ENCODE measurements around the gene CHSY3.

The CHSY3 gene

DNA sequence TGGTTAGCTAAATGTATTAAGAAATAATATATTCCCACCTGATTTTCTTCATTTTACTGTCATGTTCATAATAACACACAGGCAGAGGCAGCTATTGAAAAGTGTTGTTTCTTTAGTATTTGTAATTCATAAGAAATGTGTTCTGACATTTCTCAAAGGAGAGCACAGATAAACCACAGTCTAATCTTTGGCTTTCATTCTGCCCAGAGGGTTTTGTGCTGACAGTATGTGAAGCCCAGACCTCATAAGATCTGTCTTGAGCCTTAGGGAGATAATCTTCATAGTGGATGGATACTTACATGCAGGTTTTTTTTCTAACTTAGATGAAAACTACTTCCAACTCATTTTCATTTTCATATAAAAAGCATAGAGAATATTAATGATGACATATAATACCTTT lies 206.1 kb downstream of the CHSY3 start:
- no peak overlapping the region for H3K27ac ChIP-seq
- no peak overlapping the region for H3K4me3 ChIP-seq (ENCODE audit: low read depth, low read length)
- H3K36me3 ChIP-seq (ENCODE audit: control insufficient read depth, insufficient read depth, low read length): no peaks in the 10 kb centered on the region
- no peaks in the 10 kb centered on the region for H3K9me3 ChIP-seq (ENCODE audit: control insufficient read depth, low read length)
- no peak overlapping the region for H3K9ac ChIP-seq
- H3K79me2 ChIP-seq: no peaks in the 10 kb centered on the region
- H3K4me2 ChIP-seq (ENCODE audit: low read length): no peak overlapping the region
- no peaks in the 10 kb centered on the region for H3K4me1 ChIP-seq
- no peak overlapping the region for H2AFZ ChIP-seq
- no peaks in the 10 kb centered on the region for H3K27me3 ChIP-seq (ENCODE audit: control insufficient read depth, insufficient read depth, low read length)
- TF ChIP-seq, protein P1, sequence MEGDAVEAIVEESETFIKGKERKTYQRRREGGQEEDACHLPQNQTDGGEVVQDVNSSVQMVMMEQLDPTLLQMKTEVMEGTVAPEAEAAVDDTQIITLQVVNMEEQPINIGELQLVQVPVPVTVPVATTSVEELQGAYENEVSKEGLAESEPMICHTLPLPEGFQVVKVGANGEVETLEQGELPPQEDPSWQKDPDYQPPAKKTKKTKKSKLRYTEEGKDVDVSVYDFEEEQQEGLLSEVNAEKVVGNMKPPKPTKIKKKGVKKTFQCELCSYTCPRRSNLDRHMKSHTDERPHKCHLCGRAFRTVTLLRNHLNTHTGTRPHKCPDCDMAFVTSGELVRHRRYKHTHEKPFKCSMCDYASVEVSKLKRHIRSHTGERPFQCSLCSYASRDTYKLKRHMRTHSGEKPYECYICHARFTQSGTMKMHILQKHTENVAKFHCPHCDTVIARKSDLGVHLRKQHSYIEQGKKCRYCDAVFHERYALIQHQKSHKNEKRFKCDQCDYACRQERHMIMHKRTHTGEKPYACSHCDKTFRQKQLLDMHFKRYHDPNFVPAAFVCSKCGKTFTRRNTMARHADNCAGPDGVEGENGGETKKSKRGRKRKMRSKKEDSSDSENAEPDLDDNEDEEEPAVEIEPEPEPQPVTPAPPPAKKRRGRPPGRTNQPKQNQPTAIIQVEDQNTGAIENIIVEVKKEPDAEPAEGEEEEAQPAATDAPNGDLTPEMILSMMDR (IDR thresholded peaks at IDR 0.05): no peak

DNA sequence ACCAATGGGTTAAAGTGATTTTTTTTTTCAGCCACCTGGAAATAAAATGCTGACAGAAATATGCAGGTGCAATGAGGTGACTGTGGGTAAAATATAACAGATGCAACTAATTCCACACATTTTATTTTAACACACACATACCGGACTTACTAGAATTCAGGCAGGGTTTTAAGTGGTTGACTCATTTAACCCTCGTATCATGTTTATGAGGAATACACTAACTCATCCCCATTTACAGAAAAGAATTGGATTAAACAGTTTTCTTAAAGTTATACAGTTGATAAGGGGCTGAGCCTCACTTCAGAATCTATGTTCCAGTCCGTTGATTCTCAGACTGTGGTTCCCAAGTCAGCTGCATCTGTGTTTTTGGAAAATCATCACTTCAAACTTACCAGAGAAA lies 207.5 kb downstream of the CHSY3 start:
- H3K4me3 ChIP-seq (ENCODE audit: low read depth, low read length): no peak overlapping the region
- no peaks in the 10 kb centered on the region for H3K36me3 ChIP-seq (ENCODE audit: control insufficient read depth, insufficient read depth, low read length)
- no peak overlapping the region for H3K4me2 ChIP-seq (ENCODE audit: low read length)
- no peak overlapping the region for H3K27ac ChIP-seq
- H3K9ac ChIP-seq: no peak overlapping the region
- no peaks in the 10 kb centered on the region for H3K27me3 ChIP-seq (ENCODE audit: control insufficient read depth, insufficient read depth, low read length)
- H2AFZ ChIP-seq: no peak overlapping the region
- TF ChIP-seq, protein P1 (IDR thresholded peaks at IDR 0.05): no peak
- no peaks in the 10 kb centered on the region for H3K9me3 ChIP-seq (ENCODE audit: control insufficient read depth, low read length)
- H3K79me2 ChIP-seq: no peaks in the 10 kb centered on the region
- no peaks in the 10 kb centered on the region for H3K4me1 ChIP-seq

DNA sequence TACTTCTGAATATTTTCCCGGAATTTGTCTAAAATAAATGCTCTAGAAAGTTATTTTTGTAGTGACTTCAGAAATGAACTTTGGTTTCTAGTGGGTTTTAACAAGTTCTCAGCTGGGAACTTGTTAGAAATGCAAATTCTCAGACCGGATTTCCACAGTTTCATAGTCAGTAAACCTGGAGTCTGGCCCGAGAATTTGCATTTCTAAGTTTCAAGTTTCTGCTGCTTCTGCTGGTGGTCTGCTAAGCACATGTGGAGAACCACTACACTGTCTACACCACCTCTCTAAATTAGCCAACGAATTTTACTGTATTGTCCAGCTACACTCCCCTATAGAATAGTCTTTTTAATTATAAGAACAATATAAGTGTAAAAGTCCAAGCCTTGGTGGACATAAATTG lies 208.0 kb downstream of the CHSY3 start:
- Histone ChIP-seq H3K4me2 (ENCODE audit: low read length) (no peak overlapping the region), H2AFZ (no peak overlapping the region), H3K9ac (no peak overlapping the region), H3K4me3 (ENCODE audit: low read depth, low read length) (no peak overlapping the region), H3K27ac (no peak overlapping the region), H3K79me2 (no peaks in the 10 kb centered on the region), H3K9me3 (ENCODE audit: control insufficient read depth, low read length) (no peaks in the 10 kb centered on the region), H3K4me1 (no peaks in the 10 kb centered on the region), H3K27me3 (ENCODE audit: control insufficient read depth, insufficient read depth, low read length) (no peaks in the 10 kb centered on the region), H3K36me3 (ENCODE audit: control insufficient read depth, insufficient read depth, low read length) (no peaks in the 10 kb centered on the region)
- TF ChIP-seq, protein P1 (IDR thresholded peaks at IDR 0.05): no peak

DNA sequence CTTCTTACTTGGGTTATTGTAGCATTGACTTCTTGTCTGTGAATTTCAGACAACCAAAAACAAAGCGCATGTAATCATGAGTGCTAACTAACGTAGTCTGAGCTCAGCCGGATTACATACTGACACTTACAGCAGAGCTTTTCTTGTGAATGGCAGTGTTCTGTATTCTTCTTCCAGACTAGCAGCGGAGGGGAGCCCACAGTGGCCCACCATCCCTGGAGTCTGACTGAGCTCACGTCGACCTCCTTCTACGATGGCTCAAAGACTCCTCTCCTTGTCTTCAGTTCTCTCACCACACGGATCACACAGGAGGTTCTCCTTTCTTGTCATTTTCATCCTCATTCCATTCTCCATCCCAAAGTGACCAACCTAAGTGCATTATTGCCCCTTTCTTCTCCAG lies 211.4 kb downstream of the CHSY3 start:
- no peak overlapping the region for H3K9ac ChIP-seq
- TF ChIP-seq, protein P1 (IDR thresholded peaks at IDR 0.05): no peak
- no peaks in the 10 kb centered on the region for H3K9me3 ChIP-seq (ENCODE audit: control insufficient read depth, low read length)
- no peaks in the 10 kb centered on the region for H3K36me3 ChIP-seq (ENCODE audit: control insufficient read depth, insufficient read depth, low read length)
- no peak overlapping the region for H3K4me2 ChIP-seq (ENCODE audit: low read length)
- no peaks in the 10 kb centered on the region for H3K79me2 ChIP-seq
- H3K4me3 ChIP-seq (ENCODE audit: low read depth, low read length): no peak overlapping the region
- H3K27me3 ChIP-seq (ENCODE audit: control insufficient read depth, insufficient read depth, low read length): no peaks in the 10 kb centered on the region
- no peak overlapping the region for H2AFZ ChIP-seq
- H3K4me1 ChIP-seq: no peaks in the 10 kb centered on the region
- H3K27ac ChIP-seq: no peak overlapping the region

DNA sequence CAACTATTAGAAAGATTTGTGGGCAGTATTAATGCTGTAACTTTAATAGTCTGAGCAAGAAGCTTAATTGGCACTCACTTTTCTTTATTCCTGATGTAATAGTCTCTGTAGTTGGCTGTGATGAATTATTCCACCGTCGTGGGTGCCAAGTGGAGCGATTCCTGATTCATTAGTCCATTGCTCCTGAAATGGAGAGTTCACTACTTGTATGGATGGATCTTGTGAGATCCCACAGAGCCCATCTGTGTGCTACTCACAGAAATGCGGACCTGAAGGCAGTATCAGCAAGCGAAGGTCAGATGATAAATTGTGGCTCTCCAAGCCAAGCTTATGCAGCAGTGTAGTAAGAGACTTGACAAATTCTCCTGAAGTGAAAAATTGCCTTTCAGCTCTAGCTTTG lies 212.2 kb downstream of the CHSY3 start:
- no peak overlapping the region for H3K9ac ChIP-seq

More for the DNA sequence above, 212.2 kb downstream of the CHSY3 start:
- H3K36me3 ChIP-seq (ENCODE audit: control insufficient read depth, insufficient read depth, low read length): no peaks in the 10 kb centered on the region
- no peak overlapping the region for H2AFZ ChIP-seq
- H3K4me3 ChIP-seq (ENCODE audit: low read depth, low read length): no peak overlapping the region
- H3K9me3 ChIP-seq (ENCODE audit: control insufficient read depth, low read length): no peaks in the 10 kb centered on the region
- H3K79me2 ChIP-seq: no peaks in the 10 kb centered on the region
- no peaks in the 10 kb centered on the region for H3K27me3 ChIP-seq (ENCODE audit: control insufficient read depth, insufficient read depth, low read length)
- no peaks in the 10 kb centered on the region for H3K4me1 ChIP-seq
- TF ChIP-seq, protein P1 (IDR thresholded peaks at IDR 0.05): no peak
- H3K27ac ChIP-seq: no peak overlapping the region
- no peak overlapping the region for H3K4me2 ChIP-seq (ENCODE audit: low read length)
